HUES64 (cell line): Measurements from ENCODE around the gene TPSD1.

ENCODE experiments used
- H3K27ac ChIP-seq: 2 replicates; pipeline ENCODE4 v1.7.0; 2013; ENCODE audit warnings: low read depth, low read length, inconsistent platforms
- H3K27me3 ChIP-seq: 2 replicates; pipeline ENCODE4 v1.6.1; 2013; ENCODE audit warnings: mild to moderate bottlenecking, low read length; ENCODE audit not compliant: insufficient read depth
- H3K36me3 ChIP-seq: 2 replicates; pipeline ENCODE4 v1.6.1; 2013; ENCODE audit warnings: mild to moderate bottlenecking, low read length; ENCODE audit not compliant: insufficient read depth
- H3K4me1 ChIP-seq: 2 replicates; pipeline ENCODE4 v1.6.1; 2013; ENCODE audit warnings: mild to moderate bottlenecking, low read length, moderate library complexity; ENCODE audit not compliant: insufficient read depth
- H3K4me3 ChIP-seq: 2 replicates; pipeline ENCODE4 v1.5.1; 2013; ENCODE audit warnings: mild to moderate bottlenecking, low read length, moderate library complexity
- H3K9ac ChIP-seq: 2 replicates; pipeline ENCODE4 v1.6.1; 2013; ENCODE audit warnings: mild to moderate bottlenecking, low read depth, low read length
- H3K9me3 ChIP-seq: 2 replicates; pipeline ENCODE4 v1.6.1; 2013; ENCODE audit warnings: low read depth, low read length; ENCODE audit not compliant: insufficient read depth
- WGBS: fragments of 150-250, 120-280 bp; methylation state at CpG from one replicate; pipeline ENCODE4 v1.1.7; 2013; ENCODE audit warnings: missing lambda C conversion rate; 5-methylcytosine and 5-hydroxymethylcytosine counted together

TPSD1 gene

DNA sequence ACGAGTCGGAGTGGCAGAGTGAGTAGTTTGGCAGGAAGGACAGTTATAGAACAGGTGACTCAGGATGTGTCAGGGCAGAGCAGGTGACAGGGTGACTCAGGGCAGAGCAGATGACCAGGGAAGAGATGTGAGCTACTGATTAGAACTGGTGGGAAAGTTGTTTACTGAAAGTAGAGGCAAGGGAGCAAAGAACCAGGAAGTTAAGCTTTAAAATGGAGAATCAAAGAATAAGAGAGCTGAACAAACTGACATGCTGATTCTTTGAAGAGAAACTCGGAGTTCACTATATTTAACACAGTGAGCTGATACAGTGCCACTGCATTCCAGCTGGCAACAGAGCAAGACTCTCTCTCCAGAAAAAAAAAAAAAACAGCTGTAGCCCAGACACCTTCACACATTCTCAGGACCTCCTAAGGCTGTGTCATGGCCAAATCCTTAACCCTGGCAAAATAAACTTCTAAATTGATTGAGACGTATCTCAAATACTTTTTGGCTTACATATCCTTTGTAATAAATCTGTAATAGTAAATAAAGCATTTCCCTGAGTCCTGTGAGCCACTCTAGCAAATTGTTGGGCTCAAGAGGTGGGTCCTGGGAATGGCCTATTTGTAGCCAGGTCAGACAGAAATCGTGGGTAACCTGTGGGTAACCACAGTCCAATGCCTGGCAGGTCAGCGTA lies 41.3 kb downstream of the TPSD1 start:
- 88% methylated on average over 6 of the region's 6 CpGs for WGBS
- H3K36me3 ChIP-seq = no peaks in the 10 kb centered on the region
- H3K4me3 ChIP-seq = no peak overlapping the region
- peaks cover 5% of the 10 kb centered on the region; the same call in 1 of the 2 replicates for H3K27me3 ChIP-seq
- no peaks in the 10 kb centered on the region; the same call in 1 of the 2 replicates for H3K4me1 ChIP-seq
- no peaks in the 10 kb centered on the region for H3K9me3 ChIP-seq
- no peak overlapping the region for H3K27ac ChIP-seq
- no peak overlapping the region for H3K9ac ChIP-seq

DNA sequence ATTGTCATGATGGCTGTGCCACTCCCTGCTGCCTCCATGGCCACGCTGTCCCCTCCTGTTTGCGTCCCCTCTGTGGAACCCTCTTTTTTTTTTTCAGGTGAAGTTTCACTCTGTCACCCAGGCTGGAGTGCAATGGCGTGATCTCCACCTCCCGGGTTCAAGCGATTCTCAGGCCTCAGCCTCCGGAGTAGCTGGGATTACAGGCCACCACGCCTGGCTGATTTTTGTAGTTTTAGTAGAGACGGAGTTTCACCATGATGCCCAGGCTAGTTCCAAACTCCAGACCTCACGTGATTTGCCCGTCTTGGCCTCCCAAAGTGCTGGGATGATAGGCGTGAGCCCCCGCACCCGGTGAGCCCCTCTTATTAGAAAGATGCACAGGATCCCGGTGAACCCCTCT lies 42.5 kb downstream of the TPSD1 start:
- Histone ChIP-seq H3K4me1 (no peaks in the 10 kb centered on the region; the same call in 1 of the 2 replicates), H3K9me3 (no peaks in the 10 kb centered on the region), H3K27ac (no peak overlapping the region), H3K27me3 (peaks cover 5% of the 10 kb centered on the region; the same call in 1 of the 2 replicates), H3K36me3 (no peaks in the 10 kb centered on the region), H3K9ac (no peak overlapping the region), H3K4me3 (no peak overlapping the region)
- WGBS = 94% methylated on average over 14 of the region's 14 CpGs

DNA sequence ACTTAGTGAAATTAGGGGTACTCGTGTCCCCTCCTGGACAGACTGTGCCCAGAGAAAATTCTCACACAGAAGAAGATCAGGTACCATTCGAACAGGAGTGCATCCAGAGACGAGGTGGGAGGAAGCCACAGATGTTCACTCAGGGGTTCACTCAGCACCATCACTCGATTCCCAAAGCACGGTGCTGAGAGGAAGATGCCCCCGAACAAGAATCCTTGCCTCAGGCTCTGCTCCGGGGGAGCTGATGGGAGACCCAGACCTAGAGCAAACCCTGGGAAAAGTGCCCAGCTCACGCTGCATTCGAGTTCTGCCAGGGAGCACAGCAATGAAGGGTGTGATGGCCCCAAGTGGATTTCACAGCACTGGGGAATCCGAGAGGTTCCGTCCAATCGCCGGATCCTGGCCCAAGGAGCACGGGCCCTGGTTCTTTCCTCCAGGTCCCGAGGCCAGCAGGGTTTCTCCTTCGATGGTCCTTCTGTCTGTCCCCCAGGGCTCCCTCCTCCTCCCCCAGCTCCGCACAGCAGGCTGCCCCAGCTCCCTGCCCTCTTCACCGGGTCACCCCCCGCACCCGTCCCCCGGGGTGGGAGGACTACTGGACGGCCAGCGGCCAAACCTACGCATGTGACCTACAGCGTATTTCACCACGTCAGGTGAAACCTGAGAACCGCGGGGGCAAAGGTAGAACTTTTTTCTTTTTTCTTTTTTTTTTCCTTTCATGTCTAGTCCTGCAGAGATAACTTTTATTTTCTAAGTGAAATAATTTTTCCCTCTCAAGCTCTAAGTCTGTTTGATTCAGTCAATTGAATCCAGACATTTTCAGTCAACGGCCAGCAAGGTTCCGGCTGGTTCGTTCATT lies 43.4 kb downstream of the TPSD1 start:
- Histone ChIP-seq H3K4me3 (no peak overlapping the region), H3K27ac (no peak overlapping the region), H3K36me3 (no peaks in the 10 kb centered on the region), H3K27me3 (peaks cover 5% of the 10 kb centered on the region; the same call in 1 of the 2 replicates), H3K9me3 (no peaks in the 10 kb centered on the region), H3K9ac (no peak overlapping the region), H3K4me1 (no peaks in the 10 kb centered on the region; the same call in 1 of the 2 replicates)
- WGBS = 84% methylated on average over 31 of the region's 31 CpGs

DNA sequence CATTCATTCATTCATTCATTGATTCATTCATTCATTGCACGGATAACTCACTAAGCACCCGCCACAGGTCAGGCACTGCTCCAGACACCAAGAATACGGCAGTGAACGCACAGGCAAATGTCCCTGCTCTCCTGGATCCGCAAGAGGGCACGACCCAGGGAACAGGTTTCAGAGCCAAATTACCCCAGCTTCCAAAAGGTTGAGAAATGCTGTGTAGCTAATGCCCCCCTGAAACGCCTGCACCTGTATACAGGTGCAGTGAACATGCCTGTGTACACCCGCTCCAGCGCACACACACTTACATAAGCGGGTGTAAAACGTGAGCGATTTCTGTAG lies 44.0 kb downstream of the TPSD1 start:
- Histone ChIP-seq H3K9me3 (no peaks in the 10 kb centered on the region), H3K27me3 (peaks cover 5% of the 10 kb centered on the region; the same call in 1 of the 2 replicates), H3K27ac (no peak overlapping the region), H3K4me3 (no peak overlapping the region), H3K4me1 (no peaks in the 10 kb centered on the region; the same call in 1 of the 2 replicates), H3K9ac (no peak overlapping the region), H3K36me3 (no peaks in the 10 kb centered on the region)
- WGBS = 88% methylated on average over 12 of the region's 12 CpGs

DNA sequence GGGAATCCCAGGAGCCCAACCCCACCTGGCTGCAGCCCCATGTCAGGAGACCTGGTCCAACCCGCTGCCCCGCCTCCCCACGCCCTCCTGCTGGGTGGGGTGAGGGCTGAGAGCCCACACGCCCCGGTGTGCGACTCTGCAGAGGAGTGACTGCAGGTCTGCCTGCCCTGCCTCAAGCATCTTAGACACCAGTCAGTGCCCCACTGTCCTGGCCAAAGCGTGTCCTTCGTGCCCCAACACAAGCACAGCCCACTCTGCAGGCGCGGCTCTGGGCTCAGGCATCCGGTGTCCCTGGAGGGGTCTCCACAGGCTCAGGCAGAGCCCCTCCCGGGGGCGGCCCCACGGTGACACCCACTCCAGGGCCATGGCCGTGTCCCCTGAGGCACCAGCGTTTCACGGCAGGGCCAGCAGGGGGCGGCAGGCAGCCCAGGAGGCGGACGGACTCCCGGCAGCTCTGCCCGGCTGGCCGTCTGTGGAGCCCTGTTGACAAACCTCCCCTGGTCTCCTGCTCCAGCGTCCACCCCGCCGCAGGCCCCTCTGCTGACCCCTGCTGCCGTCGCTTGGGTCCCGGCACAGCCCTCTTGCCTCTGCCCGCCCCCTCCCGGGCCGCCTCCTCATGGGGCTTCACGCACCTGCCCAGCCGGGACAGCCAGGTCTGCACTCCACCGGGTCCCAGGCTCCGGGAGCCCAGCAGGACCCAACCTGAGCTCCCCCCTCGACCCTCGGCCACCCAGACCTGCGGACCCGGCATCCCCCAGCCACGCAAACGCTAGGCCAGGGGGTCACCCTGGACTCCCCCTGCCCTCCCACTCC lies 45.0 kb downstream of the TPSD1 start:
- Histone ChIP-seq H3K9me3 (no peaks in the 10 kb centered on the region), H3K4me3 (no peak overlapping the region; the same call in 1 of the 2 replicates), H3K27me3 (peaks cover 5% of the 10 kb centered on the region; the same call in 1 of the 2 replicates), H3K27ac (no peak overlapping the region), H3K9ac (no peak overlapping the region), H3K4me1 (no peaks in the 10 kb centered on the region), H3K36me3 (no peaks in the 10 kb centered on the region)
- WGBS = 27% methylated on average over 42 of the region's 42 CpGs

DNA sequence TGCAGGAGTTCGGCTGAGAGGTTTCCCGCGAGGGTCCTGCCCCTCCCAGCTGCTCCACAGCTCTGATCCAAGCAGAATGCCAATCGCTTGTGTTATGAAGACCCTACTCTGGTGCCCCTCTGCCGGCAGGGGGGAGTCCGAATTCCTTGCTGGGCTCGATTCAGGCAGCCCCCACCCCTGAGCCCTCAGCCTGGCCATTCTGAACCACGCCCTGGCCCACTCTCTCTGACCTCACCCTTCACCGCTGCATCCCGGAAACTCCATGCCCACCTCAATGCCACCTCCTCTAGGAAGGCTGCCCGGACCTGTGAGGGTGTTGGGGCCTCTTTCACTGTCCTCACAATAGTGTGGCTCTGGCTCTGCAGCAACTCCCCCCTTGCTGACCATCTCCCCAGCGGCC lies 45.7 kb downstream of the TPSD1 start:
- Histone ChIP-seq H3K4me1 (no peaks in the 10 kb centered on the region), H3K4me3 (no peak overlapping the region), H3K27me3 (peaks cover 5% of the 10 kb centered on the region; the same call in 1 of the 2 replicates), H3K9me3 (no peaks in the 10 kb centered on the region), H3K27ac (no peak overlapping the region), H3K9ac (no peak overlapping the region), H3K36me3 (no peaks in the 10 kb centered on the region)
- WGBS = 88% methylated on average over 12 of the region's 12 CpGs

DNA sequence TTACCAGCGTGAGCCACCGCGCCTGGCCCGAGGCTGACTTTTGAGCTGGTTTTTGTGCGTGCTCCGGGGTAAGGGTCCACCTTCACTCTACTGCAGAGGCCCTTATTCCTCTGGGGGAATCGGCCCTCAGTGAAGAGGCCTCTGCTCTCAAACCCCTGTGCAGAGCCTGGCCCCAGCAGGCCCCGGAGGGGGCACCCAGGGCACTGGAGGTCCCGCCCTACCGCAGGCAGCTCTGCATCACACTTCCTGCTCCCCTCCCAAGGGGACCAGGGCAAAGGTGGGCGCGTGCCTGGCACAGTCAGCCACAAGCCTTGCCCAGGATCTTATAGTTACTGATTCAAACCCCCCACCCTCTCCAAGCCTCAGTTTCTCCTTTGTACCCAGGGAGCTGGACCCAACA lies 50.0 kb downstream of the TPSD1 start:
- no peaks in the 10 kb centered on the region for H3K9me3 ChIP-seq
- 85% methylated on average over 12 of the region's 12 CpGs for WGBS
- no peaks in the 10 kb centered on the region for H3K4me1 ChIP-seq
- H3K4me3 ChIP-seq = no peak overlapping the region
- no peak overlapping the region for H3K9ac ChIP-seq
- H3K27me3 ChIP-seq = no peaks in the 10 kb centered on the region
- H3K36me3 ChIP-seq = no peaks in the 10 kb centered on the region
- H3K27ac ChIP-seq = no peak overlapping the region

DNA sequence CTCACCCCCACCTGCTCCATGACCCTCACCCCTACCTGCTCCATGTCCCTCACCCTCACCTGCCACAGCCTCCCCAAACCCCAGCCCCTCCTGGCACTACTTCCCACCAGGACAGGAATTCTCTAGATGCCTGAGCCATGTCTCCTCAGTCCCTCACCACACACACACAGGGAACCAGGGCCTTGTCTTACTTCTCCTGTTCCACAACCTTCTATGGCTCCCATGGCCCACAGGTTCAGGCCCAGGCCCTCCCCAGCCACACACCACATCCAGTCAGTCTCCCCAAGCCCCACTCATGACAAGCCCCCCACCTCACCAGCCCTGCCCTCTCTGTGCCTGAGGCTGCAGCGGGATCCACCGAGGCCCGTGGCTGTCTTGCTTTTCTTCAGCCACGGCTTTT lies 50.5 kb downstream of the TPSD1 start:
- 67% methylated on average over 4 of the region's 4 CpGs for WGBS
- H3K27ac ChIP-seq = no peak overlapping the region
- no peak overlapping the region for H3K9ac ChIP-seq
- no peak overlapping the region for H3K4me3 ChIP-seq
- H3K9me3 ChIP-seq = no peaks in the 10 kb centered on the region
- no peaks in the 10 kb centered on the region for H3K4me1 ChIP-seq
- H3K27me3 ChIP-seq = no peaks in the 10 kb centered on the region
- no peaks in the 10 kb centered on the region for H3K36me3 ChIP-seq

DNA sequence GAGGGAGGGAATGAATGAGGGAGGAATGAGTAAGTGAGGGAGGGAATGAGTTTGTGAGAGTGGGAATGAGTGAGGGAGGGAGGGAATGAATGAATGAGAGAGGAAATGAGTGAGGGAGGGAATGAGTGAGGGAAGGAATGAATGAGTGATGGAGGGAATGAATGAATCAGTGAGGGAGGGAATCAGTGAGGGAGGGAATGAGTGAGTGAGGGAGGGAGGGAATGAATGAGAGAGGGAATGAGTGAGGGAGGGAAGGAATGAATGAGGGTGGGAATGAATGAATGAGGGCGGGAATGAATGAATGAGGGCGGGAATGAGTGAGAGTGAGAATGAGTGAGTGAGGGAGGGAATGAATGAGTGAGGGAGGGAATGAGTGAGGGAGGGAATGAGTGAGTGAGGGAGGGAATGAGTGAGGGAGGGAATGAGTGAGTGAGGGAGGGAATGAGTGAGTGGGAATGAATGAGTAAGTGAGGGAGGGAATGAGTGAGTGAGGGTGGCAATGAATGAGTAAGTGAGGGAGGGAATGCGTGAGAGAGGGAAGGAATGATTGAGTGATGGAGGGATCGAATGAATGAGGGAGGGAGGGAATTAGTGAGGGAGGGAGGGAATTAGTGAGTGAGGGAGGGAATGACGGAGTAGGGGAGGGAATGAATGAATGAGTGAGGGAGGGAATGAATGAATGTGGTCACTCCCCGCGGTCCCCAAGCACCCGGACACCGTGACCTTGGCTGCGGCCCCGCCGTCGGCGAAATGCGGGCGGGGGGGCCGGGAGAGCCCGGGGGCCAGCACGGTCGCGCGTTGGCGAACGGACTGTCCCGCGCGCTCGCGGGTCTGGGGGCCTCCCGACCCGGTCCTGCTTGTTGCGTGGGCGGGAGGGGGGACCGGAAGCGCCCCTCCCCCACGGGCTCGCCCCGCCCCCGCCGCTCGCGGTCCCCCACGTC lies 52.4 kb downstream of the TPSD1 start:
- WGBS = 5% methylated on average over 38 of the region's 43 CpGs
- Histone ChIP-seq H3K4me1 (no peaks in the 10 kb centered on the region), H3K27ac (peak overlapping the region; percentile 100), H3K4me3 (peak overlapping the region; percentile 94), H3K36me3 (peaks cover 10% of the 10 kb centered on the region; the same call in 1 of the 2 replicates), H3K9ac (no peak overlapping the region), H3K27me3 (no peaks in the 10 kb centered on the region), H3K9me3 (no peaks in the 10 kb centered on the region)
